Activated CD4-positive, alpha-beta T cell treated with anti-CD3 and anti-CD28 coated beads, Interleukin-2, amount 10 ng/mL, durations not matched to agents 7 days and 5 days (primary cell): ENCODE measurements around the gene DGKG. TPM values are rescaled to one million over a fixed set of nuclear protein-coding genes. Genes with fewer than 3 reads are reported as not detected.

Experiments
- CTCF ChIA-PET: fragments of 350-600 bp; sonication (Branson Sonifier 250); formaldehyde crosslinking; loops from one replicate; lab custom pipeline; 2021; ENCODE audit warnings: antibody characterized with exemption; lab: Charles Lee
- POLR2A ChIA-PET: fragments of 350-600 bp; sonication (Branson Sonifier 250); formaldehyde crosslinking; loops from one replicate; lab custom pipeline; 2021; ENCODE audit warnings: antibody characterized with exemption; lab: Charles Lee
- DNase-seq: peaks from one replicate; pipeline ENCODE4 v3.0.0-alpha.2; 2020
- H3K27ac Mint-ChIP-seq: one replicate; pipeline ENCODE4 v1.8.0; 2021; ENCODE audit warnings: mild to moderate bottlenecking, moderate library complexity, mixed read lengths
- H3K27me3 Mint-ChIP-seq: one replicate; pipeline ENCODE4 v1.8.0; 2021; ENCODE audit warnings: mixed read lengths
- H3K36me3 Mint-ChIP-seq: one replicate; pipeline ENCODE4 v1.8.0; 2021; ENCODE audit warnings: low read depth, mixed read lengths
- H3K4me1 Mint-ChIP-seq: one replicate; pipeline ENCODE4 v1.8.0; 2021; ENCODE audit warnings: mixed read lengths
- H3K4me3 Mint-ChIP-seq: one replicate; pipeline ENCODE4 v1.8.0; 2021; ENCODE audit warnings: mild to moderate bottlenecking, moderate library complexity, mixed read lengths
- H3K9me3 Mint-ChIP-seq: one replicate; pipeline ENCODE4 v1.8.0; 2021; ENCODE audit warnings: mixed read lengths
- total RNA-seq, 2 experiments: library from RNA; stranded (reverse); gene quantifications; one replicate each; pipeline ENCODE4 v1.2.3, GENCODE V29; 2021

Gene DGKG
- total RNA-seq, 2 experiments from 2014 or later: 0.04 TPM; not detected in 1

DNA sequence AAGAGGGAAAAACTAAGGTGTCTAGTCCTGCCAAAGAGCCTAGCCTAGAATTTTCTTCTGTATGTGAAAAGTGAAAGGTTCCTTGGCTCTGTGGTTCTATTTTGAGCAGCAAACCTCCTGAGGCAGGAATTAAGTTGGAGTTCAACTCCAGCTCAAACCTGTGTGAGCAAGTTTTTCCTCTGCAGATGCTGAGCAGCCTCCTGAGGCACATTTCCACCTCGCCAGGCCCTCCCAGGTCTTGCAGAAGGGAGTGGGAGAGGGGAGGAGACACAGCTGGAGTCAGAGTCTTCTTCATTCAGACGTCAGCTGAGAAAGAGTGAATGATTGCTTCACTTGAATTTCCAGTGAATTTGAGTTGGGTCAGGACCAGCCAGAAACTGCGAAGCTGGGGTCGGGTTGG is 183.6 kb downstream of the DGKG start:
- H3K4me3 Mint-ChIP-seq: no peak overlapping the region
- H3K4me1 Mint-ChIP-seq: peaks cover 3% of the 10 kb centered on the region
- no peak overlapping the region for H3K27ac Mint-ChIP-seq
- ChIA-PET CTCF (no interaction called here), POLR2A (no interaction called here)
- no peaks in the 10 kb centered on the region for H3K36me3 Mint-ChIP-seq
- no peaks in the 10 kb centered on the region for H3K9me3 Mint-ChIP-seq
- peaks cover 3% of the 10 kb centered on the region for H3K27me3 Mint-ChIP-seq
- DNase-seq: no peak

DNA sequence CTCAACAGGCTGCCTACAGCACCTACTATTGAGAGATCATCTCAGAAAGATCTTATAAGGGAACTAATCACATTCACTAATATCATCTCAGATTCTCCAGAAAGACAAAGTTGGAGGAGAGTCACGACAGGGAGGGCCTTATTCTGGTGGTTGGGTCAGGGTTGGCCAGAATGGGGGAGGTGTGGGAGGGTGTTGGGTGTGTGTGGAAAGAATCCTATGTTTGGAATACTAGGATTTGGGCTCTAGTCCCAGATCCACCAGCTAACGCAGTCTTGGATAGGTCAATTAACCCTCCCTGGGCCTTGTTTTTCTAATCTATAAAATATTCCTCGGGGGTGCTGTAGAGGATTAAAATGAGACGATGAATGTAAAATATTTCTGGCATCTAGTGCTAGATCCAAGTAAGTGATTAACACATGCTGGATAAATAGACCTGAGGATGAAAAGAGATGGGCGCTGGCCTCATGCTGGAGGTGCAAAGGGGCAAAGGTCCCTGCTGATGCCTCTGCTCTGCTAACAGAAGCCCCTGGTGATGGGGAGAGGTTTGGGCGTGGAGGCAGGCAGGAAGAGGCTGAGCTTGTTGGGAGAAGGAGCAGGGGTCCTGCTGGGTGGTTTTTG is 185.6 kb downstream of the DGKG start:
- Mint-ChIP-seq H3K27ac (no peak overlapping the region), H3K27me3 (peaks cover 3% of the 10 kb centered on the region), H3K4me1 (peaks cover 3% of the 10 kb centered on the region), H3K4me3 (no peak overlapping the region), H3K9me3 (no peaks in the 10 kb centered on the region), H3K36me3 (no peaks in the 10 kb centered on the region)
- DNase-seq: no peak
- POLR2A ChIA-PET: no interaction called here
- CTCF ChIA-PET: interaction anchor here (1.5 kb wide), 1 partner anchor 45 kb away, joined by 3 read pairs; no protein-coding TSS in a partner anchor

DNA sequence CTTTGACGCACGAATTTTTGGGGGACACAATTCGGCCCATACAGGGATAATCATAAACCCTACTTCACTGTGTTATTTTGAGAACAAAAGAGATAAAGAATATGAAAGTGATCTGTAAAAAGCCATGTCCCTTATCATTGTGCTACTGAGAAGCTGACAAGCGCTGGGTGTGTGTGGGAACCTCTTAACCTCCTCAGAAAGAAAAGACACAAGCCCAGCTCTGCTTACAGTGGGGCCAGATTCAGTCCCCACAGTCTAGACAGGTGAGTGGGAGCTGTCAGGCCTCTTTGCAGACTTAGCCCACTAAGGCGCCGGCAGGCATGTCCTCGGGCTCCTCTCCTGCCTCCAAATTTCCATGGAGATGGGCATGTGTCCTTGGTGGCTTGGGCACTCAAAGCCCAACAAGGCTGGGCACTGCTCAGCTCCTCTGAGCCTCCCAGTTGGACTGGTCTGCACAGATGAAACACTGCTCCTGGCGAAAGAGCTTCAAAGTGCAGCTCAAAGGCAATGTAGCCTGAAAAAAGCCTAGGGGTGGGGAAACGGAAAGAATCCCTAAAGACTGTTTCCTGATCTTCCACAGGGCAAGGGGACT is 188.7 kb downstream of the DGKG start:
- peaks cover 7% of the 10 kb centered on the region for H3K27me3 Mint-ChIP-seq
- DNase-seq: no peak
- no peaks in the 10 kb centered on the region for H3K36me3 Mint-ChIP-seq
- ChIA-PET POLR2A (no interaction called here), CTCF (interaction anchor here (0.9 kb wide), 1 partner anchor 12 kb away, joined by 3 read pairs; no protein-coding TSS in a partner anchor)
- no peaks in the 10 kb centered on the region for H3K4me1 Mint-ChIP-seq
- H3K4me3 Mint-ChIP-seq: no peak overlapping the region
- no peaks in the 10 kb centered on the region for H3K9me3 Mint-ChIP-seq
- H3K27ac Mint-ChIP-seq: no peak overlapping the region

DNA sequence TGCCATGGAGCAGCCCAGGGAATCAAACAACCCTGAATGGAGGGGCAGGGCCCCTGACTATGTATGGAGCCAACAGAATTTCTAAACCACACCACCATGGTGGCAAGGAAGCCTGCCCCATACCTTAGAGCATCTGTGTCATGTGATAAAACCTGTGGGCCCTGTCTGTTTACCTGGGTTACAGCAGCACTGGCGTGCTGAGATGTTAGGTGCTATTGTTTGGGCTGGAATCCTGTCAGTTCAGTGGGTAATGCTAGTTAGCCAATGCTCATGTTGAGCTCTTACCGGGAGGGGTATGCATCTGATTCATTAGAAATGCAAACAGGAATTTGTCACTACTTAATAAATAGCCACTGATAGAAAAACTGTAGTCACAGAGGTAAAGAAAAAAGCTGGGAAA is 189.7 kb downstream of the DGKG start:
- Mint-ChIP-seq H3K9me3 (no peaks in the 10 kb centered on the region), H3K4me1 (no peaks in the 10 kb centered on the region), H3K27me3 (peaks cover 12% of the 10 kb centered on the region)

GRCh38 chr3:186171521-186171920 is 190.5 kb downstream of the DGKG start:
- ChIA-PET CTCF (no interaction called here), POLR2A (no interaction called here)
- no peak overlapping the region for H3K27ac Mint-ChIP-seq
- no peaks in the 10 kb centered on the region for H3K4me1 Mint-ChIP-seq
- H3K4me3 Mint-ChIP-seq: no peak overlapping the region
- H3K27me3 Mint-ChIP-seq: peaks cover 15% of the 10 kb centered on the region
- no peaks in the 10 kb centered on the region for H3K9me3 Mint-ChIP-seq
- no peak for DNase-seq
- H3K36me3 Mint-ChIP-seq: no peaks in the 10 kb centered on the region

More for the DNA sequence above, 189.7 kb downstream of the DGKG start:
- ChIA-PET POLR2A (no interaction called here), CTCF (no interaction called here)
- Mint-ChIP-seq H3K4me3 (no peak overlapping the region), H3K36me3 (no peaks in the 10 kb centered on the region), H3K27ac (no peak overlapping the region)
- no peak for DNase-seq

- Mint-ChIP-seq H3K27ac (no peak overlapping the region), H3K9me3 (no peaks in the 10 kb centered on the region), H3K27me3 (peaks cover 21% of the 10 kb centered on the region), H3K4me1 (no peaks in the 10 kb centered on the region), H3K36me3 (no peaks in the 10 kb centered on the region), H3K4me3 (no peak overlapping the region)
- POLR2A ChIA-PET: no interaction called here
- CTCF ChIA-PET: no interaction called here
- no peak for DNase-seq
Observed at GRCh38 chr3:186170516-186170915, 191.5 kb downstream of the DGKG start.

- Mint-ChIP-seq H3K27me3 (peaks cover 23% of the 10 kb centered on the region), H3K36me3 (no peaks in the 10 kb centered on the region)
Observed at GRCh38 chr3:186169379-186169778, 192.7 kb downstream of the DGKG start.

GRCh38 chr3:186168976-186169375 is 193.1 kb downstream of the DGKG start:
- Mint-ChIP-seq H3K4me3 (no peak overlapping the region), H3K4me1 (no peaks in the 10 kb centered on the region), H3K27me3 (peaks cover 24% of the 10 kb centered on the region), H3K36me3 (no peaks in the 10 kb centered on the region), H3K27ac (no peak overlapping the region), H3K9me3 (no peaks in the 10 kb centered on the region)
- DNase-seq: no peak
- ChIA-PET POLR2A (no interaction called here), CTCF (no interaction called here)

More at GRCh38 chr3:186169379-186169778, 192.7 kb downstream of the DGKG start:
- Mint-ChIP-seq H3K9me3 (no peaks in the 10 kb centered on the region), H3K4me3 (no peak overlapping the region), H3K4me1 (no peaks in the 10 kb centered on the region), H3K27ac (no peak overlapping the region)
- DNase-seq: no peak
- POLR2A ChIA-PET: no interaction called here
- CTCF ChIA-PET: no interaction called here

DNA sequence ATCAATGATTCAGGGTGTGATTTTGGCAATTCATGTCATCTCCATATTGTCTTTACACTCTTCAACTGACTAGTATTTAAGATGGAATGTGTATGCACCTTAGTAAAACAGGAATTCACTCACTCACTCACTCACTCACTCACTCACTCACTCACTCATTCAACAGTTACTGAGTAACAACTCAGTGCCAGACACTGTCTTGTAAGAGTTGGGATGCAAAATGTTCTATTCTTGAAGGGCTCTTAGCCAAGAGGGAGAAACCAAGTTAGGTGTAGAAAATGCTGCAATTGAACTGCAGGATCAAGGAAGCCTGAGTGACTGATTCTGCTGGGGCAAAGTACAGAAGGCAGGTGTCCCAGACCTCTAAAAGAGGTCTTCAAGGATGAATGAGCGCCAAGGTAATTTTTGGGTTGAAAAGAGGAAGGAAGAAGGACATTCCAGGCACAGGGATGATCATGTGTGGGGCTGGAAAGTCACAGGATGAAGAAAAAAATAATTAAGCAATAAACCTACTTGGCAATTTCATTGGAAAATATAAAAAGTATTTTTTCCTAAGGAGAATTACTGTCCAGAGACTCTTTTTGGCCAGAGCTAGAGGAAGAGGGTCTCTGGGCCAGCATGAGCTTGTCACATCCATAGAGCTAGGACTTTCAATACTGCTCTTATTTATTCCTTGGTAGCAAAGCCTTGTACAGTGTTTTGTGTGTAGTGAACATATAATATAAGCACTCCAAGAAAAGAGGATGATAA is 194.2 kb downstream of the DGKG start:
- POLR2A ChIA-PET: no interaction called here

DNA sequence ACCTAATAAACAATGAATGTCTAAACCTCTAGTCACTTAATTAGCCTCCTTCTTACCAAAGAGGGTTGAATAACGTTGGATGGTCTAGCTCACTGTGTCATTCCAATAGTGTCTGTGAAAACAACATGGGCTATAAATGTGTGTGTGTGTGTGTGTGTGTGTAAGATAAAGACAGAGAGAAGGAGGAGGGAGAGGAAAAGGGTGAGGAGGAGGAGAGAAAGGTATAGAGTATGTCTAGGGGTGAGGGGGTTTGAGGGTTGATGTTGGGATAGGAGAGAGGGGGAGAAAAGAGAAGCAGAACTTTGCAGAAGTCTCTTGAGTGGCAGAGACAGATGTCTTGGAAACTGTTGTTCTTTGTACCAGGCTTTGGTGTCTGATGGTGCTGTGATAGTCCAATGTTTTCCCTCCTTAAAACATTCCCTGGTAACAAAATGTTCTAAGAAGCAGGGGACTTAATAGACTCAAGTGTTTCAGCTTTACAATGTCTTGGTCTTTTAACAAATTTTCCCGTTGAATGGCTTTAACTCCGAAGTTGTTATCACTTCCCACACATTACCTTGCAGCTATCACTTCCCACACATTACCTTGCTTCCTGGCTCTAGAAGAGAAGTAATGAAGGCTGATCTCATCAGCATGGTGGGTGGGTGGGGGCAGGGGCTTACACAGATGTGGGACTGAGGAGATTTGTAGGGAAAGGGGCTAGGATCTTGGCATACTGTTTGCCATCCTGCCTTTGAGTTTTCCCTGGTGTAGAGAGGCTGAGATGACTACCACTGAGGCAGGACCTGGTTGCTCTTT is 195.3 kb downstream of the DGKG start:
- ChIA-PET CTCF (no interaction called here), POLR2A (no interaction called here)
- Mint-ChIP-seq H3K27me3 (peaks cover 30% of the 10 kb centered on the region), H3K9me3 (no peaks in the 10 kb centered on the region), H3K4me1 (no peaks in the 10 kb centered on the region), H3K4me3 (no peak overlapping the region), H3K27ac (no peak overlapping the region), H3K36me3 (no peaks in the 10 kb centered on the region)
- DNase-seq: no peak

More for the DNA sequence above, 194.2 kb downstream of the DGKG start:
- Mint-ChIP-seq H3K4me1 (no peaks in the 10 kb centered on the region), H3K9me3 (no peaks in the 10 kb centered on the region), H3K4me3 (no peak overlapping the region), H3K27ac (no peak overlapping the region), H3K27me3 (peaks cover 30% of the 10 kb centered on the region), H3K36me3 (no peaks in the 10 kb centered on the region)
- CTCF ChIA-PET: no interaction called here
- no peak for DNase-seq

DNA sequence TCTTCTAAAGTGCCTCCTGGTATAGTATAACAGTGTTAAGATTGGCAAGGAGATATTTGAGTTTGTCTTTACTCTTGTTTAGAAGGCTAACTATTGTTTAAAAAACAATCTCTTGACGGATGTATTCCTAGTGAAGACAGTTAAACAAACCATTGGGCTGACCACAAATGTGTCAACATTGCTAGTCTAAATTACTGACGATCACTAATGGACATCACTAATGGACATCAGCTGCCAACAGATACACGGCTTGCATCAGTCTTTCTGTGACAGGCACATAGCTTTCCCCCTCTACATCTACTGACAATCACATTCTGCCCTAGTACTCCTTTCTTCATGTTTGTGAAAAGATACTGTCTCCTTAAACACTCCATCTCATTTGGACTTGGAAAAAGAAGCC is 196.0 kb downstream of the DGKG start:
- H3K9me3 Mint-ChIP-seq: no peaks in the 10 kb centered on the region
- H3K4me3 Mint-ChIP-seq: no peak overlapping the region
- H3K27ac Mint-ChIP-seq: no peak overlapping the region
- H3K36me3 Mint-ChIP-seq: no peaks in the 10 kb centered on the region
- no peaks in the 10 kb centered on the region for H3K4me1 Mint-ChIP-seq
- no peak for DNase-seq
- CTCF ChIA-PET: no interaction called here
- POLR2A ChIA-PET: no interaction called here
- peaks cover 32% of the 10 kb centered on the region for H3K27me3 Mint-ChIP-seq

DNA sequence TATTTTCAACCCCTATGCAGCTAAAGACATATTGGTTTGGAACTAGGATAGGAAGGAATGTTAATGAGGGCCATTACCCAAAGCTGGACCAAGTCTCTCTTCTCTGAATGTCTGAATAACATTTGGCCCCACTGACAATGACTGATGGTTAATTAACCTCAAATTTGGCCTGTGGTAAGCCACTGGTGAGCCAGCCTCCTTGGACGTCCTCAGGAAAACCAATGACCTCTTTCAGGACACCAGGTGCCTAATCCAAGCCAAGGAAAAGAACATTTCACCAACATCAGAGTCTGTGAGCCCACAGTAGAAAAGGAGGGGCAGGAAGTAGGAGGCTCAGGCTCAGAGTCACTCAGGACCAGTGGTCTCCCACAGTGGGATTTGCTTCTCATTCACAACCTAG is 196.7 kb downstream of the DGKG start:
- H3K4me3 Mint-ChIP-seq: no peak overlapping the region
- H3K36me3 Mint-ChIP-seq: no peaks in the 10 kb centered on the region
- ChIA-PET POLR2A (no interaction called here), CTCF (no interaction called here)
- DNase-seq: no peak
- H3K9me3 Mint-ChIP-seq: no peaks in the 10 kb centered on the region
- no peaks in the 10 kb centered on the region for H3K4me1 Mint-ChIP-seq
- no peak overlapping the region for H3K27ac Mint-ChIP-seq
- H3K27me3 Mint-ChIP-seq: peaks cover 39% of the 10 kb centered on the region

GRCh38 chr3:186164696-186165095 is 197.3 kb downstream of the DGKG start:
- peaks cover 41% of the 10 kb centered on the region for H3K27me3 Mint-ChIP-seq
- ChIA-PET CTCF (no interaction called here), POLR2A (no interaction called here)
- DNase-seq: no peak
- no peaks in the 10 kb centered on the region for H3K4me1 Mint-ChIP-seq
- H3K9me3 Mint-ChIP-seq: no peaks in the 10 kb centered on the region
- no peak overlapping the region for H3K27ac Mint-ChIP-seq
- no peaks in the 10 kb centered on the region for H3K36me3 Mint-ChIP-seq
- no peak overlapping the region for H3K4me3 Mint-ChIP-seq
